Measurements from ENCODE around the gene ENTPD8. TPM values are rescaled to one million over a fixed set of nuclear protein-coding genes. Genes with fewer than 3 reads are reported as not detected.

The ENTPD8 gene
- total and polyA plus RNA-seq, 7 donors, result 0.71 to 65.3 (median 38.4) TPM; not detected in 3

DNA sequence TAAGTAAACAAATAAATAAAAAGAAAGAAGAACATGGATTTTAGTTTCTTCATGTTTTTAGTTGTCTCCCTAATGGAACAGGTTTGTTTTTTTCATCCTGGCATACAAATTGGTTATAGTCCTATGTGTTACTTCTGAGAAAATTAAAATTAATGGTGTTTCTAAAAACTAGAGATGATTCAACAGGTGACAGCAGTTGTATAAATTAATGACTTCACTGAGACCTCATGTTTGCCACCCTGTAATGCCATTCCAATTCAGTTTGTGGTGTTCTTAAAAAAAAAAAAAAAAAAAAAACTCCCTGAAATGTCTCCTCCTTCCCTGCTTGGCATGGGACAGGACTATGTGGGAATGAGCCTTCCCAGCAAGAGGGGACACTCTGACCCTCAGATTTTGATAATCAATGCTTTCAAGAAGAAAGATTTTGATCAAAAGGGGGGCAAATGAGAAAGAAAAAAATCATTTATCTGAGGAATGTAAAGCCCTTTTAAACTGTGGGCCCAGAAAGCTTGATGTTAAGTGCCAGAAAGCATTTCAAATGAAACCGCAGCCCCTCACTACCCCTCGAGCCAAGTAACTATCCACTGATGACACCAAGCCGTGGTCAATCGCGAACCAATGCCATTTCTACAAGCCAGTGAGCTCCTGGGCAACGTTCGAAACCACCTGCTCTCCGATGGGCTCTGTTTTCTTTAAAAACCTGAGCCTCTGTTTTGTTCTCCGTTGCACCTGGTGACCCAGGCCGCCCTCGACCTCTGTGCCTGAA, 19.1 kb downstream of the ENTPD8 start:
- TF ChIP-seq EP300 (IDR thresholded peaks at IDR 0.05), result no peak
- TF ChIP-seq, protein P1, sequence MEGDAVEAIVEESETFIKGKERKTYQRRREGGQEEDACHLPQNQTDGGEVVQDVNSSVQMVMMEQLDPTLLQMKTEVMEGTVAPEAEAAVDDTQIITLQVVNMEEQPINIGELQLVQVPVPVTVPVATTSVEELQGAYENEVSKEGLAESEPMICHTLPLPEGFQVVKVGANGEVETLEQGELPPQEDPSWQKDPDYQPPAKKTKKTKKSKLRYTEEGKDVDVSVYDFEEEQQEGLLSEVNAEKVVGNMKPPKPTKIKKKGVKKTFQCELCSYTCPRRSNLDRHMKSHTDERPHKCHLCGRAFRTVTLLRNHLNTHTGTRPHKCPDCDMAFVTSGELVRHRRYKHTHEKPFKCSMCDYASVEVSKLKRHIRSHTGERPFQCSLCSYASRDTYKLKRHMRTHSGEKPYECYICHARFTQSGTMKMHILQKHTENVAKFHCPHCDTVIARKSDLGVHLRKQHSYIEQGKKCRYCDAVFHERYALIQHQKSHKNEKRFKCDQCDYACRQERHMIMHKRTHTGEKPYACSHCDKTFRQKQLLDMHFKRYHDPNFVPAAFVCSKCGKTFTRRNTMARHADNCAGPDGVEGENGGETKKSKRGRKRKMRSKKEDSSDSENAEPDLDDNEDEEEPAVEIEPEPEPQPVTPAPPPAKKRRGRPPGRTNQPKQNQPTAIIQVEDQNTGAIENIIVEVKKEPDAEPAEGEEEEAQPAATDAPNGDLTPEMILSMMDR (IDR thresholded peaks at IDR 0.05), result no peak
- no peak for TF ChIP-seq POLR2A (IDR thresholded peaks at IDR 0.05)
- no peak for TF ChIP-seq POLR2AphosphoS5 (IDR thresholded peaks at IDR 0.05)
- H3K36me3 ChIP-seq, result no peaks in the 10 kb centered on the region
- H3K27me3 ChIP-seq, result no peaks in the 10 kb centered on the region
- WGBS, 2 donors, result 1 to 4% methylated on average over 11 of the region's 11 CpGs
- DNase-seq, result peak; percentile 37
- peak overlapping the region; percentile 34 to 94 (median 86) for H3K4me3 ChIP-seq
- no peaks in the 10 kb centered on the region for H3K9me3 ChIP-seq
- peak overlapping the region; percentile 34 to 77 (median 70) for H3K27ac ChIP-seq
- peaks cover 0 to 45% (median 34%) of the 10 kb centered on the region in 4 donors for H3K4me1 ChIP-seq
- intact Hi-C loops (cut with DNase I), result loop anchor here (5.0 kb wide), 1 partner anchor 35 kb away; the partner anchor contains the start of gene NSMF

DNA sequence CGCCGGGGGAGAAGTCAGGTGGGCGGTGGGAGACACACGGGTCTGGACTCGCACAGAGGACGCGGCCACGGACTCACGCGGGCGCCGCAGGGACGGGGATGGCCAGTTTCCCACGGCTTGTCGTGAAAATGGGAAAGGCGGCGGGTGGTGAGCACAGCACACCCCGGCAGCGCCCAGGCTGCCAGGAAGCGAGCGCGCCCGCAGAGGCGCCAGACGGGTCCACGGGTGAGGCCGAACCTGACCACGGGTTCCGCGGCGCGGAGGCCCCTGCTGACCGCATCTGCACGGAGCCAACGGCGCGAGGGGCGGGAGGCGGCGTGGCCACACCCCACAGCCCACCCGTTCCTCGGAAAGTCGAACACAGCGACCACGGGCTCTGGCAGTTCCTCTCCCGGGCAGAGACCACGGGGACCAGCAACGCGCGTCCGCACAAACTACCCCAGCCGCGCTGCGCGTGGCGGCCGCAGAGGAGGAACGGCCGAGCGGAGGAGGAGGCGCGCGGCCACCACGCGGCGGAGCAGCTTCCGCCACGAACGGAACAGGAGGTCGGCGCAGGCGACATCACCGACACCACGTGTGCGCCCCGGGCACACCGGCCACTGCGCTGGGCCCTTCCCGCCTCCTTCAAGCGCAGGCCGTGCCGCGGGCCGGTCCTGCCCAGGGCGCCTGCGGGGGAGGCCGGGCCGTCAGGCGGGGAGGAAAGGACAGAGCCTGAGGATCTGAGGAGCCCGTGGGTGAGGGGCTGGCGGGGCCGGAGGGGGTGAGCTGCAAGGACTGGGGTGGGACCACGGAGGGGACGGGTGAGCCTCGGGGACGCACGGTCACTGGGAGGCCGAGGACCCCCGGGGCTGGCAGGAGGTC, 23.8 kb downstream of the ENTPD8 start:
- Histone ChIP-seq H3K9me3 (no peaks in the 10 kb centered on the region), H3K36me3 (no peaks in the 10 kb centered on the region), H3K27ac (peak overlapping the region in 1 of 4 donors; percentile 43), H3K27me3 (no peaks in the 10 kb centered on the region), H3K4me1 (peaks cover 0 to 22% (median 13%) of the 10 kb centered on the region in 4 donors), H3K4me3 (peak overlapping the region in 3 of 4 donors; percentile 17 to 45 (median 31))
- no peak for DNase-seq
- 92 to 94% methylated on average over 99 of the region's 99 CpGs for WGBS, 2 donors
- no peak for TF ChIP-seq POLR2A (IDR thresholded peaks at IDR 0.05)
- TF ChIP-seq POLR2AphosphoS5 (IDR thresholded peaks at IDR 0.05), result peak in 1 of 4 donors; percentile 42
- intact Hi-C loops (cut with DNase I), result no loop called here

DNA sequence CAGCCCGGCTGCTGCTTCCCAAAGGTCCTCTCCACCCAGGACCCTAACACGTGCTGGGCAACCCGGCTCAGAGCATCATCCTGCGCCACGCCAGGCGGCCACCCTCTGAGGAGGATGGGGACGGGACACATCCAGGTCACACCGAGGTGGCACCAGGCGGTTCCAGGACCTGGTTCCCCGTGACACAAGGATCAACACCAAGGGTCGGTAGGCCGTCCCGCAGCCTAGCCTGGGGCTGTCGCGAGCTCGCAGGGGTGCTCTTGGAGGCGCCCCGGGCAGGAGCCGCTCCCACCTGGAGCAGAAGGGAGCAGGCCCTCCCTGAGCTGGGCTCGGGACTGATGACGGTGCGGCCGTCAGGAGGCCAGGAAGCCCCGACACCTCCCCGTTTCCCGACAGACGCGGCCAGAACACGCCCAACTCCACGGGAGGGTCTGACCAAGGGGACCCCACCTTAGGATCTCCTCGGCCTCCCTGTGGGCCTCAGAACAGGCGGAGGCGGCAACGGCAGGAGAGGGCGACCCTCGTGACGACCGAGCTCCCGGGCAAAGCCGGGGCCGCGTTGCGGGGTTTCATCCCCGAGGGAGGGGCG, 24.5 kb downstream of the ENTPD8 start:
- TF ChIP-seq EP300 (IDR thresholded peaks at IDR 0.05) (no peak), POLR2A (IDR thresholded peaks at IDR 0.05) (no peak), POLR2AphosphoS5 (IDR thresholded peaks at IDR 0.05) (no peak)
- TF ChIP-seq, protein P1 (IDR thresholded peaks at IDR 0.05), result no peak
- Histone ChIP-seq H3K4me3 (peak overlapping the region in 2 of 4 donors; percentile 31 to 45), H3K9me3 (no peaks in the 10 kb centered on the region), H3K27me3 (no peaks in the 10 kb centered on the region), H3K36me3 (no peaks in the 10 kb centered on the region), H3K27ac (peak overlapping the region in 1 of 4 donors; percentile 43), H3K4me1 (peaks cover 0 to 19% (median 11%) of the 10 kb centered on the region in 4 donors)
- no peak for DNase-seq
- intact Hi-C loops (cut with DNase I), result no loop called here
- 95% methylated on average over 45 of the region's 45 CpGs for WGBS, 2 donors

DNA sequence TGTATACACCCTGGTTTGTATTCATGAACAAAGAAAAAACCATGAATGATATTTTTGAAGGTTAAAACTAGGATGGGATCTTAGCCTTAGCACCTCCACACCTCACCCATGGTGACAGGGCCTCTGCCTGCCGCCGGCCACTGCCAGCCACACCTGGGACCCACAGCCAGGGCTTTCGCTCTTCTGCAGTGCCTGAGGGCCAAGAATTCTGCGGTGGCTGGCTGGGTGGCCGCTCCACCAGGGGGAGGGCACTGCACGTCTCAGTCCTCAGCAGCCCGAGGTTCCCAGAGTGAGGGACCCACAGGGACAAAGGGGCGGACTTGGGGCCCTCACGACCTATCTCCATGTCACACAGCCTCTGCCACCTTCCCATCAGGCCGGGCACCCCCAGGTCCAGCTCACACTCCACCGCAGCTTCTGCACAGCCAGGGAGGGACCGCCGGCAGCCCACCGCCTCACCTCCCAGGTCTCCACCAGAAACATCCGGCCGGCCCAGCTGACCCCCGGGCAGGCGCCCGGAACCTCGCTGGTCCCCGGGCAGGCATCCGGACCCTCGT, 25.1 kb downstream of the ENTPD8 start:
- Histone ChIP-seq H3K9me3 (no peaks in the 10 kb centered on the region), H3K36me3 (no peaks in the 10 kb centered on the region), H3K4me3 (no peak overlapping the region), H3K27me3 (no peaks in the 10 kb centered on the region), H3K27ac (no peak overlapping the region), H3K4me1 (peaks cover 0 to 22% (median 12%) of the 10 kb centered on the region in 4 donors)
- TF ChIP-seq EP300 (IDR thresholded peaks at IDR 0.05) (no peak), POLR2AphosphoS5 (IDR thresholded peaks at IDR 0.05) (no peak), POLR2A (IDR thresholded peaks at IDR 0.05) (no peak)
- TF ChIP-seq, protein P1 (IDR thresholded peaks at IDR 0.05), result no peak
- DNase-seq, result no peak
- intact Hi-C loops (cut with DNase I), result no loop called here
- 96 to 97% methylated on average over 23 of the region's 23 CpGs for WGBS, 2 donors

Data from sigmoid colon (tissue), 7 donors.